Cardiac muscle cell (in vitro differentiated cells and primary cell): ENCODE measurements around the gene CFAP99. TPM values are rescaled to one million over a fixed set of nuclear protein-coding genes. Genes with fewer than 3 reads are reported as not detected.
"Not testable (repeated sequence)": the region's sequence is repeated elsewhere in the genome, so short reads cannot be mapped to it uniquely, and the experiment has no call there.

Experiments
- DNase-seq, 2 donors: peaks; one replicate each; pipeline versions ENCODE4 v3.0.0 to v3.0.0-alpha.2; 2010 to 2017; ENCODE audit warnings: low read depth in 1 of 2, low spot score in 1 of 2
- H3K27ac ChIP-seq: fragments of 200-600 bp; sonication (generic); 2 replicates; pipeline ENCODE4 v1.5.1; 2016
- H3K27me3 ChIP-seq: fragments of 200-600 bp; sonication (generic); 2 replicates; pipeline ENCODE4 v1.6.0; 2016; ENCODE audit warnings: control low read depth
- H3K36me3 ChIP-seq: fragments of 200-600 bp; sonication (generic); 2 replicates; pipeline ENCODE4 v1.5.1; 2016; ENCODE audit warnings: control low read depth
- H3K4me1 ChIP-seq: fragments of 200-600 bp; sonication (generic); 2 replicates; pipeline ENCODE4 v1.8.1; 2017; ENCODE audit warnings: low read depth, mild to moderate bottlenecking, mixed run types
- H3K4me3 ChIP-seq: fragments of 200-600 bp; sonication (generic); 2 replicates; pipeline ENCODE4 v1.5.1; 2016; ENCODE audit warnings: mild to moderate bottlenecking
- H3K9me3 ChIP-seq: fragments of 200-600 bp; sonication (generic); 2 replicates; pipeline ENCODE4 v1.5.1; 2017; ENCODE audit warnings: low read depth, mild to moderate bottlenecking, control low read depth
- CTCF ChIP-seq: IDR thresholded peaks from 2 replicates; pipeline ENCODE4 v1.5.1; 2012; ENCODE audit warnings: low read depth, mild to moderate bottlenecking, low read length
- polyA plus RNA-seq: library from polyadenylated mRNA; unstranded; fragments of >200 nt; fragmentation: Nextera tagmentation; extraction: Ambion mirVana; gene quantifications from 2 replicates; pipeline ENCODE4 v1.2.1, GENCODE V29; 2016
- total RNA-seq: library from RNA; depleted of rRNA; stranded (reverse); fragments of >200 nt; gene quantifications from 2 replicates; pipeline ENCODE4 v1.2.3, GENCODE V29; 2016

Gene CFAP99
- total and polyA plus RNA-seq, 2 experiments from 2014 or later, result 0.10 TPM; not detected in 1

GRCh38 chr4:2375427-2375826, 43.3 kb upstream of the CFAP99 start:
- TF ChIP-seq CTCF, result no peak
- no peaks in the 10 kb centered on the region for H3K9me3 ChIP-seq
- no peaks in the 10 kb centered on the region for H3K27me3 ChIP-seq
- H3K4me1 ChIP-seq, result no peaks in the 10 kb centered on the region
- H3K36me3 ChIP-seq, result no peaks in the 10 kb centered on the region
- no peak for DNase-seq
- no peak overlapping the region for H3K27ac ChIP-seq
- no peak overlapping the region for H3K4me3 ChIP-seq

GRCh38 chr4:2377241-2377640, 41.5 kb upstream of the CFAP99 start:
- Histone ChIP-seq H3K4me3 (no peak overlapping the region), H3K9me3 (no peaks in the 10 kb centered on the region), H3K27ac (no peak overlapping the region), H3K36me3 (no peaks in the 10 kb centered on the region), H3K27me3 (no peaks in the 10 kb centered on the region), H3K4me1 (no peaks in the 10 kb centered on the region)
- no peak for TF ChIP-seq CTCF
- DNase-seq, result no peak

- no peaks in the 10 kb centered on the region for H3K9me3 ChIP-seq
- no peaks in the 10 kb centered on the region for H3K27me3 ChIP-seq
- H3K36me3 ChIP-seq, result no peaks in the 10 kb centered on the region
- TF ChIP-seq CTCF, result no peak
- no peak overlapping the region for H3K27ac ChIP-seq
- no peak for DNase-seq
- H3K4me1 ChIP-seq, result no peaks in the 10 kb centered on the region
- H3K4me3 ChIP-seq, result no peak overlapping the region
Measured at GRCh38 chr4:2378401-2378800, 40.4 kb upstream of the CFAP99 start.

GRCh38 chr4:2378898-2379297, 39.9 kb upstream of the CFAP99 start:
- TF ChIP-seq CTCF, result no peak
- DNase-seq, result no peak

GRCh38 chr4:2380589-2380988, 38.2 kb upstream of the CFAP99 start:
- H3K4me3 ChIP-seq, DNase-seq, H3K4me1 ChIP-seq, H3K36me3 ChIP-seq, H3K27ac ChIP-seq, H3K9me3 ChIP-seq, H3K27me3 ChIP-seq: not testable (repeated sequence)

More at GRCh38 chr4:2378898-2379297, 39.9 kb upstream of the CFAP99 start:
- Histone ChIP-seq H3K27ac (no peak overlapping the region), H3K4me3 (no peak overlapping the region), H3K4me1 (no peaks in the 10 kb centered on the region), H3K36me3 (no peaks in the 10 kb centered on the region), H3K27me3 (no peaks in the 10 kb centered on the region), H3K9me3 (no peaks in the 10 kb centered on the region)

GRCh38 chr4:2382769-2383202, 36.0 kb upstream of the CFAP99 start:
- H3K4me3 ChIP-seq, H3K9me3 ChIP-seq, DNase-seq, H3K36me3 ChIP-seq, H3K27ac ChIP-seq, H3K4me1 ChIP-seq, H3K27me3 ChIP-seq: not testable (repeated sequence)

- not testable (repeated sequence) for H3K9me3 ChIP-seq, H3K27me3 ChIP-seq, H3K4me3 ChIP-seq, H3K27ac ChIP-seq, DNase-seq, H3K36me3 ChIP-seq, H3K4me1 ChIP-seq
Measured at GRCh38 chr4:2383220-2383631, 35.5 kb upstream of the CFAP99 start.
